Psoas muscle (tissue), 8 donors: ENCODE measurements around the gene NRIP1. TPM values are rescaled to one million over a fixed set of nuclear protein-coding genes. Genes with fewer than 3 reads are reported as not detected.

Experiments
- ATAC-seq, 4 donors: fragments of 200-7000 bp; cut with Tn5 transposase; one replicate each; pipeline ENCODE4 v1.9.1; 2020; ENCODE audit warnings: moderate library complexity in 3 of 4, mild to moderate bottlenecking in 2 of 4
- DNase-seq, 2 donors: peaks; one replicate each; pipeline ENCODE4 v3.0.0-alpha.2; 2020
- H3K27ac ChIP-seq: fragments of 200-600 bp; one replicate; pipeline ENCODE4 v1.8.0; 2022
- H3K27me3 ChIP-seq, 3 donors: fragments of 200-600 bp in 1 of 3; one replicate each; pipeline versions ENCODE4 v1.6.1 to v1.8.0; 2013 to 2022; ENCODE audit warnings: low read length in 2 of 3, mild to moderate bottlenecking in 2 of 3, moderate library complexity in 1 of 3; ENCODE audit not compliant: insufficient read depth in 3 of 3
- H3K36me3 ChIP-seq, 2 donors: fragments of 200-600 bp in 1 of 2; one replicate each; pipeline versions ENCODE4 v1.6.1 to v1.8.0; 2013 to 2022; ENCODE audit warnings: low read depth in 1 of 2, mild to moderate bottlenecking in 1 of 2, moderate library complexity in 1 of 2; ENCODE audit not compliant: insufficient read depth in 1 of 2
- H3K4me1 ChIP-seq: fragments of 200-600 bp; one replicate; pipeline ENCODE4 v1.8.0; 2022
- H3K4me3 ChIP-seq: fragments of 200-600 bp; one replicate; pipeline ENCODE4 v1.8.0; 2022; ENCODE audit warnings: mild to moderate bottlenecking
- H3K9me3 ChIP-seq: fragments of 200-600 bp; one replicate; pipeline ENCODE4 v1.8.0; 2022
- CTCF ChIP-seq: fragments of 200-600 bp; IDR thresholded peaks from one replicate; pipeline ENCODE4 v1.8.0; 2022; ENCODE audit warnings: antibody characterized with exemption
- WGBS, 3 donors: extraction: QIAGEN DNeasy Blood & Tissue Kit; methylation state at CpG; one replicate each; pipeline versions ENCODE4 v1.1.6 to v1.1.7; 2013; 5-methylcytosine and 5-hydroxymethylcytosine counted together
- intact Hi-C, 2 donors: fragments of 100-400 bp; cut with DNase I; formaldehyde crosslinking; loops; one replicate each; pipeline versions ENCODE4 v1.11.0 to v1.14.2; 2022
- polyA plus RNA-seq, 3 donors: library from polyadenylated mRNA; stranded (reverse); fragments of 200-250 nt; gene quantifications; one replicate each; pipeline ENCODE4 v1.2.3, GENCODE V29; 2013
- total RNA-seq, 4 donors: library from RNA; stranded (reverse); fragmentation: NEBNext Ultra II Directional in 2 of 4; extraction: Animal tissue kit (Norgen Biotek cat#: 25700) in 2 of 4; gene quantifications; one replicate each; pipeline versions ENCODE4 v1.2.1 to v1.2.4, GENCODE V29; 2021 to 2023
- donor health status: healthy with polysubstance abuse.
- donor health status: DM: no; HTN: no; CAD: no; lungs with moderate emphysema.
- donor health status: Bipolar disorder and iron deficiency.
- donor health status: healthy.
- donor health status: DM: yes; HTN: yes; CAD: no.
- donor health status: DM: no; HTN: no; CAD: no.
- donor health status: DM: no; HTN: no; CAD: no.
- donor health status: DM: yes; HTN: yes; CAD: no.

NRIP1 gene
- total and polyA plus RNA-seq, 7 donors, result 12.1 to 137 (median 42.8) TPM

GRCh38 chr21:15014221-15014620, 50.6 kb downstream of the NRIP1 start:
- no peak for DNase-seq
- WGBS, 3 donors, result 21 to 41% (median 26%) methylated on average over 2 of the region's 2 CpGs
- TF ChIP-seq CTCF, result no peak

GRCh38 chr21:15011967-15012366, 52.8 kb downstream of the NRIP1 start:
- Histone ChIP-seq H3K9me3 (no peaks in the 10 kb centered on the region), H3K36me3 (no peaks in the 10 kb centered on the region), H3K27me3 (no peaks in the 10 kb centered on the region), H3K27ac (no peak overlapping the region), H3K4me3 (no peak overlapping the region), H3K4me1 (peaks cover 26% of the 10 kb centered on the region)
- no peak for ATAC-seq
- no peak for TF ChIP-seq CTCF
- intact Hi-C loops, result no loop called here
- WGBS, 3 donors, result 88 to 93% (median 89%) methylated on average over 2 of the region's 2 CpGs
- DNase-seq, result no peak

More at GRCh38 chr21:15014221-15014620, 50.6 kb downstream of the NRIP1 start:
- Histone ChIP-seq H3K36me3 (no peaks in the 10 kb centered on the region), H3K27me3 (no peaks in the 10 kb centered on the region), H3K27ac (no peak overlapping the region), H3K9me3 (no peaks in the 10 kb centered on the region), H3K4me3 (no peak overlapping the region), H3K4me1 (peaks cover 20% of the 10 kb centered on the region)
- ATAC-seq, result no peak
- intact Hi-C loops, result no loop called here

- H3K4me3 ChIP-seq, result no peak overlapping the region
- DNase-seq (no peak), ATAC-seq (no peak)
- no peak for TF ChIP-seq CTCF
- H3K4me1 ChIP-seq, result peaks cover 40% of the 10 kb centered on the region
- H3K27me3 ChIP-seq, result no peaks in the 10 kb centered on the region
- H3K27ac ChIP-seq, result no peak overlapping the region
- 32 to 45% (median 33%) methylated on average over 4 of the region's 4 CpGs for WGBS, 3 donors
- intact Hi-C loops, result no loop called here
- H3K36me3 ChIP-seq, result no peaks in the 10 kb centered on the region
- no peaks in the 10 kb centered on the region for H3K9me3 ChIP-seq
Observed at GRCh38 chr21:15010645-15011044, 54.2 kb downstream of the NRIP1 start.

GRCh38 chr21:15009837-15010363, 54.9 kb downstream of the NRIP1 start:
- H3K9me3 ChIP-seq, result no peaks in the 10 kb centered on the region
- no peak for DNase-seq
- intact Hi-C loops, result no loop called here
- 73 to 83% (median 77%) methylated on average over 3 of the region's 3 CpGs for WGBS, 3 donors
- ATAC-seq, result no peak
- H3K4me3 ChIP-seq, result no peak overlapping the region
- no peaks in the 10 kb centered on the region for H3K36me3 ChIP-seq
- peaks cover 47% of the 10 kb centered on the region for H3K4me1 ChIP-seq
- no peak for TF ChIP-seq CTCF
- no peak overlapping the region for H3K27ac ChIP-seq
- H3K27me3 ChIP-seq, result no peaks in the 10 kb centered on the region
